NCI-H2171 (cell line): ENCODE measurements around the gene CLOCK.

Source experiments
- DNase-seq: peaks from one replicate; lab custom pipeline; 2025; lab: John Stamatoyannopoulos, UW

CLOCK gene

DNA sequence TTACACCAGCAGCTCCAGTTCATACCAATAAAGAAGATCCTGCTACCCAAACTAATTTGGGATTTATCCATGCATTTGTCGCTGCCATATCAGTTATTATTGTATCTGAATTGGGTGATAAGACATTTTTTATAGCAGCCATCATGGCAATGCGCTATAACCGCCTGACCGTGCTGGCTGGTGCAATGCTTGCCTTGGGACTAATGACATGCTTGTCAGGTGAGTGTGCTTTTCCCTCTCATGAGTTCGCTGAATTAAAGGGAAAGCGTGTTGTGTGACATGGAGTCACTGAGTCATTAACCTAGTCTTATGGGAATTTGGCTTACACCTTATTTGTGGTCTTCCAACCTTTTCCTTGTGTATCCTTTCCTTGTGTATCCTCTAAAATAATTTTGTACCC, 135.1 kb downstream of the CLOCK start:
- DNase-seq: no peak

DNA sequence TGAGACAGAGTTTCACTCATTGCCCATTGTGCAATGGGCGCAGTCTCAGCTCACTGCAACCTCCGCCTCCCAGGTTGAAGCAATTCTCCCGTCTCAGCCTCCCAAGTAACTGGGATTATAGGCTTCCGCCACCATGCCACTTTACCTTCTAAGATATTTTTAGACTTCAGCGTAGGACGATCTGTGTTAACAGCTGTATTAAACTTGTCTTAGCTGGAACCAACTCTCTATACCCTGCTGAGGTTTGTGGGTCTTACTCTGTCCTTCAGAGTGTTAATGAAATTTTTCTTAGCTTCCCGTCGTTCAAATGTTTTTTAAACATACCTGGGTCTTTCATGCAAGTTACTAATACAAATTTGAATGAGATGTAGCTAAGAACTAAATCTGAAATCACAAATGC, 136.3 kb downstream of the CLOCK start:
- no peak for DNase-seq

- no peak for DNase-seq
These were observed 137.1 kb downstream of the CLOCK start for GRCh38 chr4:55409468-55410171.

DNA sequence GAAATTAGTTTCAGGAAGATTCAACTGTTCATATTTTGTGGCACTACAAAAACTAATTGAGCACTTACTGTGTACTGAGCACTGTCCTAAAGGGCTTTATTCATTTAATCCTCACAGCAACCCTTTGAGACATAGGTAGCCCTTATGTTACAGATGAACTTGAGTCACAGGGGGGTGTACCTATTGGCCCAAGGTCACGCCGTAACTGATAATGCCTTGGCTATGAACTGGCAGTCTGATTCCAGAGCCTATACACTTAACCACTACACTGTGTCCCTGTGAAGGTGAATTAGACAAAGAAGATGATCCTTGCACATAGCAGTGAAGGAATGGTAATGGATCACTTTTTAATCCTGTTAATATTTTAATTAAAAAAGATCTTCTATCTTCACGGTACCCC, 138.9 kb downstream of the CLOCK start:
- no peak for DNase-seq

GRCh38 chr4:55407119-55407518, 139.6 kb downstream of the CLOCK start:
- no peak for DNase-seq

DNA sequence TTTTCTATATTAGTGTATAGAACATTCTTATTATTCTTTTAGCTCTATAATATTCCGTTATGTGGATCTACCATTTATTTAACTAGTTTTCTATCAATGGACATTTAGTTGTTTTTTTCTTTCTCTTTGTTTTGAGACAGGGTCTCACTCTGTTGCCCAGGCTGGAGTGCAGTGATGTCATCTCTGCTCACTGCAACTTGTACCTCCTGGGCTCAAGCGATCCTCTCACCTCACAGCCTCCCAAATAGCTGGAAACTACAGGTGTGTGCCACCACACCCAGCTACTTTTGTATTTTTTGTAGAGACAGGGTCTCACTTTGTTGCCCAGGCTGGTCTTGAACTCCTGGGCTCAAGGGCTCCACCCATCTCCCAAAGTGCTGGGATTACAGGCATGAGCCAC, 140.2 kb downstream of the CLOCK start:
- DNase-seq: no peak

DNA sequence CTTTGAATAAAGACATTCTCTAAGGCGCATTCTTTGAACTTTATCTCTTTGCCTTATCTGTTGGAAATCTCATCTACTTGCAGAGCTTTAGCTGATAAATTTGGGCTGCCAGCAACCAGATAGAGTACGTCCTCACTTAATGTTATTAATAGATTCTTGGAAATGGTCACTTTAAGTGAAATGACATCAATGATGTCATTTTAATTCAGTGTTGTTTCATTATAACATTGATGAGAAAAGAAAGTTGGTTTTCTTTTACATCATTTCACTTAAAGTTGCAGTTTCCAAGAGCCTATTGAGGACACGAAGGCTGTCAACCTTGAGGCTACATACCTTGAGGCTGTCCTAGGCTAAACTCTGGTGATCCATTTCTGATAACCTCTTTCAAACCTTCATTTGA, 141.6 kb downstream of the CLOCK start:
- DNase-seq: no peak

DNA sequence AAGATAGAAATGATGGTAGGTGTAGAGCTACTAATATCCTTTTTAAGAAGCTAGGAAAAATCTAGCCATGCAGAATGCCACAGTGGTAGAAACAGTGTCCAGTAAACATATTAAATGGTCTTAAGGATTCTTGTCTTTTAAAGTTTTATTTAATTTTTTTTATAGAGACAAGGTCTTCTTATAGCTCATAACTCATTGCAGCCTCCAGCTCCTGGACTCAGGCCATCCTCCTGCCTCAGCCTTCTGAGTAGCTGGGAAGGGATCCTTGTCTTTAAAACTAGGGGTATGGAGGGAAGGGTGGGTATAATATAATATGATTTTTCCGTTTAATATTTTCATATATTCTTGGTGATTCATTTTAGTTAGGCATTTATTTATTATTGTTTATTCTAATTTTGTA, 147.1 kb downstream of the CLOCK start:
- no peak for DNase-seq

- DNase-seq: no peak
These were observed 147.7 kb downstream of the CLOCK start for GRCh38 chr4:55398966-55399365.

GRCh38 chr4:55398461-55398860, 148.2 kb downstream of the CLOCK start:
- no peak for DNase-seq

DNA sequence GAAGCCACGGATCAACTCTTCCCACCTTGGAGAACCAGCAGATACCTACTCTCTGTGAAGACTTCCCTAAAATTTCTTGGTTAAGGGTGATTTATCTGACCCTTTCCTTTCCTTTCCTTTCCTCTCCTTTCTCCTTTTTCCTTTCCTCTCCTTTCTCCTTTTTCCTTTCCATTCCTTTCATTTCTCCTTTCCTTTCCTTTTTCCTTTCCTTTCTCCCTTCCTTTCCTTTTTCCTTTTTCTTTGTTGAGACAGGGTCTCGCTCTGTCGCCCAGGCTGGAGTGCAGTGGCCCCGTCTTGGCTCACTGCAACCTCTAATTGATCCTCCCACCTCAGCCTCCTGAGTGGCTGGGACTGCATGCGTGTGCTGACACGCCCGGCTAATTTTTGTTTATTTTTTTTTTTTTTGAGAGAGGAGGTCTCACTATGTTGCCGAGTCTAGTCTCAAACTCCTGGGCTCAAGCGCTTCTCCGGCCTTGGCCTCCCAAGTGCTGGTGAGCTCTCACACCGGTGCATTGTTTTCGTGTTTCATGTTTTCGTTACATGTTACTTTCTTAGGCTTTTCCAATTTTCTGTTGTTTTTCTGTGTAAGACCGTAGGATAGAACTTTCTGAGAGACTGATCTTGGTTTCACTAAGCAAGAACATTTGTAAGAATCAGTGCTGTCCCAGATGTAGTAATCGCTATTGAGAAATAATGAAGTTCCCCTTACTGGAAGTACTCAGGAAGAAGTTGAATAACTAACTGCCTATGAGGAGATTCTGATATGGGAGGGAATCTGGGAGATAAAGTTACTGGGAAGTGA, 149.0 kb downstream of the CLOCK start:
- DNase-seq: no peak

- DNase-seq: no peak
These were observed 149.6 kb downstream of the CLOCK start for GRCh38 chr4:55397126-55397436.

DNA sequence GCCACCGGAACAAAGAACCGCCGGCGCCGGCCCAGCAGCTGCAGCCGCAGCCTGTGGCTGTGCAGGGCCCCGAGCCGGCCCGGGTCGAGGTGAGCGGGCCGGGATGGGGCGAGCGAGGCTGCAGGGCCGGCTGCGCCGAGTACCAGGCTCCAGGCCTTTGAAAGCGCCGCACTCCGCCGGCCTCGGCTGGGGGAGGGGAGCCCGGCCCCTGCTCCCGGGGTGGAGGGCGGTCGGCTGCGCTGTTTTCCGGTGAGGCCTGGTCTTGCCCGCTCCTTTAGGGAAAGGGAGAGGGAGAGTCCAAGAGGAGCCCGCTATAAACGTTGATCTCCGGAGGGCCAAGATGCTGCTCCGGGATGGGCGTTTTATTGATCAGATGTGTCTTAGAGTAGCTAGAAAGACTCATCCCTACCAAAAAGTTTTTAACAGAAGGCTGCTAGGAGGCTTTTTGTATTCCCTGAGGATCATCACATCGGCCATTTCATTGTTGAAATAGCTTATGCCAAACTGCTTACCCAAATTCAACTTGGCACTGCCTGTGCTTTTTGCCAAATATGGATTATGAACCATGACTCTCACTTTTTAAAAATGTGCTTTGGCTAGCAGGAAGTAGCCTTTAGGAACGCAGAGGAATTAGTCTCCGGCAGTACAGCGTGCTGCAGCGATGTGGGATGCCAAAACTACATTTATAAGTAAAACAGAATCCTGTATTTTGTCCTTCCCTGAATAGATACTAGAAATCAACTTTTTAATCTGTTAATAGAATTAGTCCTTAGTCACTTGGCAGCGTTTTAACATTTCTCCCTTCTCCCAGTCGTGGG, 150.2 kb downstream of the CLOCK start:
- DNase-seq: no peak

DNA sequence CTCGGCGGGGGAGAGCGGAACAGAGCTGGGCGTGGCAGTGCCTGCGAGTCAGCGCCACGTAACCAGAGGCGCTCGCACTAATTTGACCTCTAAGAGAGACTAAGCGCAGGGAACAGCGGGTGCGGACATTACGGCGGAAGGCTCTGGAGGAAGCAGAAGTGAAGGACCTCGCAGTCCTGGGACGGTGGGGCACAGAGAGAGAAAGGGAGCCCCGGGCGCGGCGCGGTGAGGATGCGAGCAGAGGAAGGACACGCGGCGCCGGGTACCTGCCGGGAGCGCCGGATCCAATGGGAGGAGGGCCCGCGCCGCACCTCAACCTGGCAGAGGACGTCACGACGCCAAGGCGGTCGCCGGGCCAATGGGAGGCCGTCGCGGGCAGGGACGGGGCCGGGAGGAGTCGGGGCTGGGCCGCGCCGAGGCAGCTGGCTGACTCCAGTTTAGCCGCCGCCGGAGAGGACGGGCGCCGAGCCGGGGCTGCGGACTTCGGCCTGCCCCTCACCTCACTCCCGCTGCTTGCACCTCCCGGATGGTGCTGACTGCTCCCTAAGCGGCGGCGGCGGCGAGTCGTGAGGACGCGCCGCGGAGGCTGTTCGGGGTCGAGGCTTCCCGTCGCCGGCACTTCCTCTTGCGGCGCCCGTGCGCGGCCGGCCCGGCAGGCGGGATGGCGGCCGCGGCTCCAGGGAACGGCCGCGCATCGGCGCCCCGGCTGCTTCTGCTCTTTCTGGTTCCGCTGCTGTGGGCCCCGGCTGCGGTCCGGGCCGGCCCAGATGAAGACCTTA, 151.0 kb downstream of the CLOCK start, which contains the start of gene TMEM165:
Gene TMEM165, plus strand, starts transcription at position 429 of the 779 bp plus-strand sequence. Its CDS starts 233 bp downstream, at position 662.
- DNase-seq: peak; percentile 71

DNA sequence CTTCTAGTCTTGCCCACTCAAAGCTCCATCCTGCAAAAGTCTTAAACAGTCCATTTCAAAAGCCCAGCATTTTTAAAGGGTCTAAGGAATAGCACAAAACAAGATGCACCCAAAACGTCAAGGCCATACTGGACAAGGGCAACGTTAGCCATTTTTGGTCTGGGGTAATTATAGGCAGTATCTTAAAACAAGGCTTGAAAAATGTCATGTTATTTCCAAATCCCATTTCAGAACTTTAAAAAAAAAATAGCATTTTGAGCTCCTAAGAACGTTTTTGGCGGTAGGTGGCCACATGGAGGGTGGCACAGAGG, 151.5 kb downstream of the CLOCK start:
- no peak for DNase-seq

DNA sequence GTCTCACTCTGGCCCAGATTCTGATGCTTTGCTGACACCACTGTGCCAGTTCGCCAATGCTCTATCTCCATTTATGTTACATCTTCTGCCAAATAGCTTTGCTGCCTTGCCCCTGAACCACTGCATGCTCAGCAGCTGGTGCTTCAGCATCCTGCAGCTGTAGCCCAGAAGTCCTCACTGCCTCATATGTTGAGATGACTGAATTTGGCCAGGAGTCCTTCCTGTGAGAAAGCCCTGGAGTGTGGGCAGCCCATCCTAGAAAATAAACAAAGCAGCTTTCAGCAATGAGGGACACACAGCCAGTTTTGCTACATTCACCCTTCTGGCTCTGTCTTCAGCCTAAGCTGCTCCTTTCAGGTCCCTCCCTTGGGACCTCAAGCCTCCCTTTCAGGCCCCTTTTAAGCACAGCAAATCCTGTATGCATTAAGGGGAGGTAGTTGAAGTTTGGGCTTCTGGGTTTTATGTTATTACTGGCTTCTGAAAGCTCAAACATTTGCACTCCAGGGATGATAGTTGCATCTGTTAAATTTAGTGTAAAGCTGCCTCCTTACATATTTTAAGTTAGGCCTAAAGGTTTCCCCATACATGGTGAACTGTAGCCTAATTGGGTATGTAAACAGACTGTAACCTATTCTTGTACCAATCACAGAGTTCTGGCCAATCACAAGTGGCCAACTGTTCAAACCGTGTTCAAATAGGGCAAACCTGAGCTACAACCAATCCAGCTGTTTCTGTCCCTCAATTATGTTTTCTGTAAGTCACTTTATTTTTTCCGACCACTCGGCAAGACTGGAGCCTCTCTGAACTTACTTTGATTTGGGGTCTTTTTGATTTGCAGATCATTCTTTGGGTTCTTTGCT, 153.0 kb downstream of the CLOCK start:
- no peak for DNase-seq

DNA sequence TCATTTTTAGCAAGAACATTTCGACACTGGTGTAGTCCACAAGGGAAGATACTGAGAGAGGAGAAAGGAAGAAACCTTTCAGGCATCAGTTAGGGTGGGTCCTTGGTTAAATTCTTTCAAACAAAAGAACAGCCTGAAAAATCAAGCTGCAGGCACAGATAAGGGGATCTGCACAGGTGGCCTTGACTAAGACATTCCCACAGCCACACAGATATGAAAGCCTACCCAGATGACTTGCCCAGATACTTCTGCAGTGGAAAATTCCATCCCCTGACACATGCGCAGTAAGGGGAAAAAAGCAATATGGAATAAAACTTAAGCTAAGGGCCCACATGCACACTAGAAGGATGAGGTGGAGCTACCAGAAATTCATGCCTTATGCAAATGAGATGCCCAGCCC, 159.9 kb downstream of the CLOCK start:
- DNase-seq: no peak

- DNase-seq: no peak
These were observed 160.6 kb downstream of the CLOCK start for GRCh38 chr4:55386073-55386472.

GRCh38 chr4:55385201-55385649, 161.5 kb downstream of the CLOCK start:
- no peak for DNase-seq

DNA sequence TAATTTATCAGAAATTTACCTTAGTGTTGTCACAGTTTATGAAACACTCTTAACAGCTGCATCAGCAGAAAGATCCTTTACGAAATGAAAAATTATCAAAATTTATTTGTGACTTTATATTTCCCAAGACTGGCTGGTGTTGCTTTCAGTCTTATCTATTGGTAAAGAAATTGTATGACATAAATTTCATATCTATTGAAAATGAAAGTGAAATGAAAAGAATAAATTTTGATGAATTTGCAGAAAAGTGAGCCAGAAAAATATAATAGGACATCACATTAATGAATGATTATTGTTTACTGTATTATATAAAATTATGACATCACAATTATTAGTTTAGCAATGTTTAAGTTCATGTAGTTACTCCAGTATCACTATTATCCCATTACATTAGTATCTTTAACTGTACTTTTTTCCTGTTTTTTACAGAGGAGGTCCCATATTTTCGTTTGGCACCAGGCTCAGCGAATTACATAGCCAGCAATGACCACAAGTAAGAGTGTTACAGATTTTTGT, 164.2 kb downstream of the CLOCK start:
- DNase-seq: no peak

- DNase-seq: no peak
These were observed 165.2 kb downstream of the CLOCK start for GRCh38 chr4:55381502-55381901.
